Measurements from ENCODE around the gene PDE4D. TPM values are rescaled to one million over a fixed set of nuclear protein-coding genes. Genes with fewer than 3 reads are reported as not detected.
A peak's percentile ranks its signal among the peaks of the same experiment; 100 is the strongest.

The PDE4D gene
- total and polyA plus RNA-seq, 9 donors, result 21.1 to 65.9 (median 33.0) TPM

DNA sequence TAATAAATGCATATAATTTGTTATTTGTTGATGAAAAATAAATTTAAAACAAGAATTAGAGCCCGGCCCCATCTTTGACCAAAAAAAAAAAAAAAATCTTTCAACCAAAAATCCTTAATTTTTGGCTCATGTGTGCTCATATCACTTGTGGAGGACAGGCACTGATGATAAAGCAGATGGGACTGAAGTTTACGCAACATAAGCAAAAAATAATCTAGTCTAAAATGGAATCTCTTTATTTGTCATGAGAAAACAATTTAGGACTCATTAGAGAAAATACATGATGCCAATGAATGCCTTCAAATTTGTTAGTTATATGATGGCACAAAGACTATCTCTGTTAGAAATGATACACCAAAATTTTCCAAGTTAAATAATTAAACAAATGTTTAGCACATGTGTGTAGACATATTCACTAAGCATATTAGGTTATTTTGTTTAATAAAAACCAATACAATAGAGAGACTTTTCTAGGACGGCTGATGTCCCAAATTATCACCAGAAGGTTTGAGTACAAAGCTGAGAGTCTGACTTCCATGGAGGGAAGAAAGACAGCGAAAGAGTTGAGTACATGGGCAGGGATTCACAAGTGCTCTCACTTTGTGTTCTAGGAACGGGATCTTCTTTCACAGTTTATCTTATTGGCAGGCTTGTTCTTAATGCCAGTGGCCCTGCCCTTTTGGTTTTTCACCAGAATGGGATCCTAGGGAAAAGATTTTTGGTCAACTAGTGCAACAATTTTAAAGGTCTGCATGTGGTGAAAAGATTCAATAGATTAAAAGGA, 689.2 kb downstream of the PDE4D start:
- H3K4me3 ChIP-seq (ENCODE audit: low read length), result no peak overlapping the region
- H3K36me3 ChIP-seq (ENCODE audit: control insufficient read depth, insufficient read depth, low read length), result no peaks in the 10 kb centered on the region
- H3K27ac ChIP-seq (ENCODE audit: low read length), result no peak overlapping the region
- peaks cover 3% of the 10 kb centered on the region for H3K4me1 ChIP-seq (ENCODE audit: control insufficient read depth, insufficient read depth, low read length)
- H3K9me3 ChIP-seq (replicated peaks; ENCODE audit: control insufficient read depth, low read depth, low read length), result no peaks in the 10 kb centered on the region
- DNase-seq, result no peak
- H3K27me3 ChIP-seq (ENCODE audit: control insufficient read depth, insufficient read depth, low read length), result no peaks in the 10 kb centered on the region
- 68% methylated on average over 3 of the region's 5 CpGs for WGBS (ENCODE audit: insufficient coverage)

- H3K27me3 ChIP-seq (ENCODE audit: control insufficient read depth, insufficient read depth, low read length), result no peaks in the 10 kb centered on the region
- H3K4me3 ChIP-seq (ENCODE audit: low read length), result no peak overlapping the region
- no peak overlapping the region for H3K27ac ChIP-seq (ENCODE audit: low read length)
- no peaks in the 10 kb centered on the region for H3K36me3 ChIP-seq (ENCODE audit: control insufficient read depth, insufficient read depth, low read length)
- H3K9me3 ChIP-seq (replicated peaks; ENCODE audit: control insufficient read depth, low read depth, low read length), result no peaks in the 10 kb centered on the region
- no peak for DNase-seq
- no peaks in the 10 kb centered on the region for H3K4me1 ChIP-seq (ENCODE audit: control insufficient read depth, insufficient read depth, low read length)
- no CpG with 5 or more reads among the region's 7 CpGs for WGBS (ENCODE audit: insufficient coverage)
Measured at GRCh38 chr5:59199868-59200267, 693.7 kb downstream of the PDE4D start.

DNA sequence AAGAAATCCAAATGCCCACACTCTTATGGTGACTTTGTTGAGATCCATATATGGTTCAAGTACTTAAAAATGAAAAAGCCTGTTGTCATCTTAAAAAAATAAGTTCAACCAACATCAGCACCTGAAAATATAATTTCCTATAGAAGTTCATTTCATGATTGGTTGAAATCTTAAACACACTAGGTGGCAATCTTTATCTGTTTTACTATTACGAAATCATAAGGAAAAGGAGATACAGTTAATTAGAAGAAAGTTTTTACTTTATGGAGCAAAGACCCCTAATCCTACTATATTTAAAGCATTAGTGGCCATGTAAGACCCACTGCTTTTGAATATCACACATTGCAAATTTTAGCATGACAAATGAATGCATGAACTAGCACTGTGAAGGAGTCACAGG, 694.7 kb downstream of the PDE4D start:
- H3K9me3 ChIP-seq (replicated peaks; ENCODE audit: control insufficient read depth, low read depth, low read length), result no peaks in the 10 kb centered on the region
- no peak overlapping the region for H3K4me3 ChIP-seq (ENCODE audit: low read length)
- no CpG with 5 or more reads among the region's 1 CpG for WGBS (ENCODE audit: insufficient coverage)
- no peaks in the 10 kb centered on the region for H3K36me3 ChIP-seq (ENCODE audit: control insufficient read depth, insufficient read depth, low read length)
- H3K27me3 ChIP-seq (ENCODE audit: control insufficient read depth, insufficient read depth, low read length), result no peaks in the 10 kb centered on the region
- no peak for DNase-seq
- H3K27ac ChIP-seq (ENCODE audit: low read length), result no peak overlapping the region
- no peaks in the 10 kb centered on the region for H3K4me1 ChIP-seq (ENCODE audit: control insufficient read depth, insufficient read depth, low read length)

DNA sequence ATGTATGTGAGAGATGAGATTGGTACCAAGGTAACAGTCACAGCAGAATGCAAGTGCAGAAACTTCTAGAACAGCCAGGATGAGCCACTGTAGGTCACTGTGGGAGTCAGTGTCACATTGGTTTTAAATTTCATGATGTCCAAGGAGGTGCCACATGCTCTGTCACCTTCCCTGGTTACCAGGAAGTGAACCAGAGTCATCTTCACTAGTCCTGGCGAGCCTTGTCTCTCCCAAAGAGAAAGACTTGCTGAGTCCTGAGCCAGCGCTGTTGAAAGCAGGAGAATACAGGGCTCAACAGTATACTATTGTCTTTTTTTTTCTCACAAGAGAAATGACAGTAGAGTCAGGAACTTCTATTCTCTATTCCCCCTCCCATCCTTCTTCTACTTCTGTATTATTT, 695.2 kb downstream of the PDE4D start:
- Histone ChIP-seq H3K36me3 (ENCODE audit: control insufficient read depth, insufficient read depth, low read length) (peaks cover 3% of the 10 kb centered on the region), H3K4me1 (ENCODE audit: control insufficient read depth, insufficient read depth, low read length) (no peaks in the 10 kb centered on the region), H3K27ac (ENCODE audit: low read length) (no peak overlapping the region), H3K27me3 (ENCODE audit: control insufficient read depth, insufficient read depth, low read length) (no peaks in the 10 kb centered on the region), H3K9me3 (replicated peaks; ENCODE audit: control insufficient read depth, low read depth, low read length) (no peaks in the 10 kb centered on the region), H3K4me3 (ENCODE audit: low read length) (no peak overlapping the region)
- no CpG with 5 or more reads among the region's 2 CpGs for WGBS (ENCODE audit: insufficient coverage)
- no peak for DNase-seq

GRCh38 chr5:59197911-59198310, 695.6 kb downstream of the PDE4D start:
- Histone ChIP-seq H3K9me3 (replicated peaks; ENCODE audit: control insufficient read depth, low read depth, low read length) (no peaks in the 10 kb centered on the region), H3K4me1 (ENCODE audit: control insufficient read depth, insufficient read depth, low read length) (no peaks in the 10 kb centered on the region), H3K27me3 (ENCODE audit: control insufficient read depth, insufficient read depth, low read length) (no peaks in the 10 kb centered on the region), H3K4me3 (ENCODE audit: low read length) (no peak overlapping the region), H3K27ac (ENCODE audit: low read length) (no peak overlapping the region), H3K36me3 (ENCODE audit: control insufficient read depth, insufficient read depth, low read length) (peaks cover 3% of the 10 kb centered on the region)
- WGBS (ENCODE audit: insufficient coverage), result no CpG with 5 or more reads among the region's 4 CpGs
- DNase-seq, result no peak

DNA sequence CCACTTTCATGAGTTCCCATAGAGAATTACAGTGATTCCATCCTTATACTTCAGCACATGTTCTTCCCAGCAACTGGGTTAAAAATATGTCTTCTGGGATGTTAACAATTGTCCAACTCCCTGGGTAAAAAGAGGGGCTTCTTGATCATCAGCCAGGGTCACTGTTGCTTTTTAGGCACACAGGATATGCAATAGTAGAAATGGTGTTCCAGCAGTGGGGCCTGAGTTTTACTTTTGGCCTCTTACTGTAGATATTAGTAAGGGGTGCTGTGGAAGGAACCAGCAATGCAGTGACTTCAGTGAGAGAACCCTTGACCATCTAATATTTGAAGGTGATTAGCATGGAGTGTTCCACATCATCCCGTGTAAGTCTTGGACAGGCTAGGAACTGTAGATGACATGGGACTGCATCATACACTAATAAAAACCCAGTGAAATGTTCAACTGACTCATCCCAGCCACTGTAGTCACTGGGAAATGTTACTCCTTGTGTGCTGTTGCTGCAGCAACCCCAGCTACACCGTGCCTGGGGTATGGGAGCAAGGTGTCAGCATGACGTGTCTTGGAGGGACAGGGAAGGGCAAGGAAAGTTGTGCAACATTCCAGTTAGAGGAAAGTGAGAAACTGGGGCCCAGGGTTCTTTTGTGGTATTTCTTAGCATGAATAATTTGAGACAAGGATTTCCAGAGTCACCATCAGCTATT, 699.8 kb downstream of the PDE4D start:
- DNase-seq, result no peak
- Histone ChIP-seq H3K4me1 (ENCODE audit: control insufficient read depth, insufficient read depth, low read length) (peaks cover 4% of the 10 kb centered on the region), H3K36me3 (ENCODE audit: control insufficient read depth, insufficient read depth, low read length) (peaks cover 3% of the 10 kb centered on the region), H3K4me3 (ENCODE audit: low read length) (no peak overlapping the region), H3K27me3 (ENCODE audit: control insufficient read depth, insufficient read depth, low read length) (no peaks in the 10 kb centered on the region), H3K27ac (ENCODE audit: low read length) (no peak overlapping the region), H3K9me3 (replicated peaks; ENCODE audit: control insufficient read depth, low read depth, low read length) (no peaks in the 10 kb centered on the region)
- WGBS (ENCODE audit: insufficient coverage), result 73% methylated on average over 2 of the region's 3 CpGs

GRCh38 chr5:59190746-59191145, 702.8 kb downstream of the PDE4D start:
- no peak overlapping the region for H3K4me3 ChIP-seq (ENCODE audit: low read length)
- peaks cover 3% of the 10 kb centered on the region for H3K36me3 ChIP-seq (ENCODE audit: control insufficient read depth, insufficient read depth, low read length)
- H3K27me3 ChIP-seq (ENCODE audit: control insufficient read depth, insufficient read depth, low read length), result no peaks in the 10 kb centered on the region
- no CpG with 5 or more reads among the region's 1 CpG for WGBS (ENCODE audit: insufficient coverage)
- no peaks in the 10 kb centered on the region for H3K9me3 ChIP-seq (replicated peaks; ENCODE audit: control insufficient read depth, low read depth, low read length)
- no peak for DNase-seq
- H3K27ac ChIP-seq (ENCODE audit: low read length), result no peak overlapping the region
- H3K4me1 ChIP-seq (ENCODE audit: control insufficient read depth, insufficient read depth, low read length), result peaks cover 5% of the 10 kb centered on the region

DNA sequence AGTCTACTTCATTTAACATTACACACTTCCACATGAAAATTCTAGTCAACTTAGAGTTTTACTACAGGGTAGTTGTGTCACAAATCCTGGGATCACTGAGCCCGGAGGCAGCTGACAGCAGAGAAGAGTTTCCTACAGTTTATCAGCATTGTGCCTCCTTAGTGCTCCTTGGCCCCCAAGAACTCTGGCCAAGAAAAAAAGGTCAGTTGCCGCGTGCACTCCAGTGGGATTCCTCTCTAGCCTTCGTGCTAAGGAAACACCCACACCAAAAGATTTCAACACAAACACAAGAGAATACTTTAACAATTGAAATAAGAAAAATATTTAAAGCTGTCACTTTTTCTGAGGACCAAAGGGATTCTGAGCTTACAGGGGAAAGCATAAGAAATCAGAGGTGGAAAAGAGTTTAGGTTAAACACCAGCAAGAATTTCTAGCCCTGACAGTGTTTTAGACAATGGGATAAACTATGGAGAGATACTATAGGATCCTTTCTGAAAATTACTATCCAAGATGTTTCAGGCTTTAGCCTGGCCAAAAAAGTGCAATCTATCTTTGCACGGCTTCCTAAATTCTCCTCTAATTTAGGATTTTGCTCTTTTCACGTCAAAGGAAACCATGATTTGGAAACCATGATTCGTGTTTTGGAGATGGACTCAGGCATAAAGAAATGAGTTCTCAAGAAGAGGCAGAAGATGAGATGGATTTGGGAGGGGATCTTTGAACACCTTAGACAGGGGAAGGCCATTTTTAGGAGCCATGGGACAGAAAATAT, 703.9 kb downstream of the PDE4D start:
- H3K4me3 ChIP-seq (ENCODE audit: low read length), result no peak overlapping the region
- no peaks in the 10 kb centered on the region for H3K9me3 ChIP-seq (replicated peaks; ENCODE audit: control insufficient read depth, low read depth, low read length)
- WGBS (ENCODE audit: insufficient coverage), result 33% methylated on average over 1 of the region's 7 CpGs
- no peaks in the 10 kb centered on the region for H3K27me3 ChIP-seq (ENCODE audit: control insufficient read depth, insufficient read depth, low read length)
- peak overlapping the region; percentile 33 for H3K27ac ChIP-seq (ENCODE audit: low read length)
- H3K4me1 ChIP-seq (ENCODE audit: control insufficient read depth, insufficient read depth, low read length), result peaks cover 5% of the 10 kb centered on the region
- peak; percentile 63 for DNase-seq
- peaks cover 3% of the 10 kb centered on the region for H3K36me3 ChIP-seq (ENCODE audit: control insufficient read depth, insufficient read depth, low read length)

GRCh38 chr5:59188419-59189225, 704.9 kb downstream of the PDE4D start:
- H3K27me3 ChIP-seq (ENCODE audit: control insufficient read depth, insufficient read depth, low read length), result no peaks in the 10 kb centered on the region
- peak; percentile 86 for DNase-seq
- H3K4me3 ChIP-seq (ENCODE audit: low read length), result peak overlapping the region; percentile 18
- WGBS (ENCODE audit: insufficient coverage), result 0% methylated on average over 2 of the region's 16 CpGs
- peaks cover 5% of the 10 kb centered on the region for H3K4me1 ChIP-seq (ENCODE audit: control insufficient read depth, insufficient read depth, low read length)
- peaks cover 2% of the 10 kb centered on the region for H3K36me3 ChIP-seq (ENCODE audit: control insufficient read depth, insufficient read depth, low read length)
- H3K27ac ChIP-seq (ENCODE audit: low read length), result no peak overlapping the region
- H3K9me3 ChIP-seq (replicated peaks; ENCODE audit: control insufficient read depth, low read depth, low read length), result no peaks in the 10 kb centered on the region
